Heart right ventricle (tissue), 16 donors: ENCODE data around the gene VAT1L. TPM values are rescaled to one million over a fixed set of nuclear protein-coding genes. Genes with fewer than 3 reads are reported as not detected.

Experiments used
- ATAC-seq, 8 donors: fragments of 200-7000 bp; cut with Tn5 transposase; one replicate each; pipeline ENCODE4 v1.9.1; 2020; ENCODE audit warnings: mild to moderate bottlenecking in 8 of 8, moderate library complexity in 8 of 8, moderate number of reproducible peaks in 1 of 8
- DNase-seq, 2 donors: peaks; one replicate each; pipeline ENCODE4 v3.0.0-alpha.2; 2020
- H3K27ac ChIP-seq, 10 donors: fragments of 200-600 bp; sonication (generic) in 2 of 10; one replicate each; pipeline versions ENCODE4 v1.5.0 to v1.8.0; 2020 to 2022; ENCODE audit warnings: mild to moderate bottlenecking in 3 of 10
- H3K27me3 ChIP-seq, 7 donors: fragments of 200-600 bp; one replicate each; pipeline ENCODE4 v1.8.0; 2021 to 2022; ENCODE audit warnings: mild to moderate bottlenecking in 2 of 7
- H3K36me3 ChIP-seq, 9 donors: fragments of 200-600 bp; sonication (generic) in 1 of 9; one replicate each; pipeline versions ENCODE4 v1.5.0 to v1.8.0; 2020 to 2022; ENCODE audit warnings: mild to moderate bottlenecking in 2 of 9
- H3K4me1 ChIP-seq, 9 donors: fragments of 200-600 bp; sonication (generic) in 1 of 9; one replicate each; pipeline versions ENCODE4 v1.5.0 to v1.8.0; 2020 to 2022; ENCODE audit warnings: mild to moderate bottlenecking in 4 of 9
- H3K4me3 ChIP-seq, 10 donors: fragments of 200-600 bp; sonication (generic) in 2 of 10; one replicate each; pipeline versions ENCODE4 v1.5.0 to v1.8.0; 2020 to 2022; ENCODE audit warnings: mild to moderate bottlenecking in 7 of 10, moderate library complexity in 2 of 10
- H3K9me3 ChIP-seq, 11 donors: fragments of 200-600 bp in 10 of 11; sonication (generic) in 2 of 11; one replicate each; pipeline versions ENCODE4 v1.5.0 to v1.8.0; 2013 to 2022; ENCODE audit warnings: mild to moderate bottlenecking in 2 of 11, control low read depth in 1 of 11, moderate library complexity in 1 of 11
- CTCF ChIP-seq, 9 donors: fragments of 200-600 bp; sonication (generic) in 2 of 9; IDR thresholded peaks; one replicate each; pipeline versions ENCODE4 v1.5.0 to v1.8.0; 2021 to 2022; ENCODE audit warnings: antibody characterized with exemption in 9 of 9, mild to moderate bottlenecking in 5 of 9, moderate library complexity in 1 of 9
- WGBS, 2 donors: extraction: QIAGEN DNeasy Blood & Tissue Kit; methylation state at CpG; one replicate each; pipeline ENCODE4 v1.1.7; 2013; ENCODE audit warnings: inconsistent platforms in 1 of 2; 5-methylcytosine and 5-hydroxymethylcytosine counted together
- intact Hi-C, 10 donors: fragments of 100-400 bp; cut with DNase I; formaldehyde crosslinking; loops; one replicate each; pipeline versions ENCODE4 v1.11.1 to v1.14.2; 2022
- polyA plus RNA-seq, 2 donors: library from polyadenylated mRNA; stranded (reverse); fragments of 200-250 nt; gene quantifications; one replicate each; pipeline ENCODE4 v1.2.3, GENCODE V29; 2013
- total RNA-seq, 10 donors: library from RNA; stranded (reverse); fragmentation: NEBNext Ultra II Directional in 3 of 10; extraction: Animal tissue kit (Norgen Biotek cat#: 25700) in 3 of 10; gene quantifications; one replicate each; pipeline versions ENCODE4 v1.2.1 to v1.2.4, GENCODE V29; 2021 to 2023
- donor health status: Arrhythmogenic right ventricular cardiomyopathy.
- donor health status: ischemic (EF 13 %, LVEDD 7.1; RV severe dilation, severe dysfunction).
- donor health status: healthy with polysubstance abuse.
- donor health status: DM: no; HTN: yes; CAD: no.
- donor health status: DM: no; HTN: no; CAD: no.
- donor health status: ischemic (EF 25% LVEDD 6.9; RV normal size, moderate dysfunction).
- donor health status: ischemic (EF 25% LVEDD 5.7; RV mildly dilated, moderate dysfunction).
- donor health status: healthy.
- donor health status: DM: yes; HTN: yes; CAD: no.
- donor health status: Ischemic cardiomyopathy.
- donor health status: ischemic (EF 35%, LVEDD 5.7; RV mildly dilated, moderate dysfunction).
- donor health status: nonischemic (EF 11% LVEDD 7.7; RV severe dilation, severe dysfunction).
- donor health status: DM: yes; HTN: yes; CAD: no.
- donor health status: PGD.
- donor health status: ischemic (EF 29% LVEDD 5.4; RV normal size, mild dysfunction).
- donor health status: nonischemic (EF 23%, LVEDD 6.1; RV moderate dilation, normal function).

VAT1L gene
- total and polyA plus RNA-seq, 12 donors = 0.19 to 61.0 (median 24.0) TPM

- no peak for ATAC-seq
- H3K27ac ChIP-seq = no peak overlapping the region
- H3K27me3 ChIP-seq = no peaks in the 10 kb centered on the region
- H3K4me1 ChIP-seq = peaks cover 0 to 13% (median 6%) of the 10 kb centered on the region in 9 donors
- intact Hi-C loops = no loop called here
- no peak for DNase-seq
- H3K4me3 ChIP-seq = no peak overlapping the region
- no peaks in the 10 kb centered on the region for H3K9me3 ChIP-seq
- H3K36me3 ChIP-seq = peaks cover 0 to 5% (median 0%) of the 10 kb centered on the region in 9 donors
- TF ChIP-seq CTCF (IDR thresholded peaks at IDR 0.05) = no peak
Measured at GRCh38 chr16:77816293-77816692, 27.9 kb downstream of the VAT1L start.

- WGBS, 2 donors = 41 to 61% methylated on average over 3 of the region's 3 CpGs
- no peak for DNase-seq
- Histone ChIP-seq H3K4me1 (peaks cover 0 to 13% (median 6%) of the 10 kb centered on the region in 9 donors), H3K36me3 (peaks cover 0 to 5% (median 0%) of the 10 kb centered on the region in 9 donors), H3K9me3 (no peaks in the 10 kb centered on the region), H3K27me3 (peaks cover 0 to 14% (median 0%) of the 10 kb centered on the region in 7 donors), H3K4me3 (no peak overlapping the region), H3K27ac (no peak overlapping the region)
- ATAC-seq = no peak
- intact Hi-C loops = loop anchor here in 1 of 10 donors (10.0 kb wide), 1 partner anchor 64 kb away; no protein-coding TSS in a partner anchor
- no peak for TF ChIP-seq CTCF (IDR thresholded peaks at IDR 0.05)
Measured at GRCh38 chr16:77820340-77820739, 32.0 kb downstream of the VAT1L start.

- H3K27ac ChIP-seq = no peak overlapping the region
- intact Hi-C loops = loop anchor here in 1 of 10 donors (10.0 kb wide), 1 partner anchor 62 kb away; no protein-coding TSS in a partner anchor
- peaks cover 0 to 14% (median 0%) of the 10 kb centered on the region in 7 donors for H3K27me3 ChIP-seq
- WGBS, 2 donors = 81 to 85% methylated on average over 5 of the region's 5 CpGs
- no peaks in the 10 kb centered on the region for H3K9me3 ChIP-seq
- TF ChIP-seq CTCF (IDR thresholded peaks at IDR 0.05) = no peak
- no peak overlapping the region for H3K4me3 ChIP-seq
- H3K4me1 ChIP-seq = no peaks in the 10 kb centered on the region
- DNase-seq (no peak), ATAC-seq (no peak)
- peaks cover 0 to 5% (median 0%) of the 10 kb centered on the region in 9 donors for H3K36me3 ChIP-seq
Measured at GRCh38 chr16:77822661-77823060, 34.3 kb downstream of the VAT1L start.

- 78 to 79% methylated on average over 4 of the region's 4 CpGs for WGBS, 2 donors
- peaks cover 0 to 14% (median 0%) of the 10 kb centered on the region in 7 donors for H3K27me3 ChIP-seq
- intact Hi-C loops = loop anchor here in 1 of 10 donors (10.0 kb wide), 1 partner anchor 62 kb away; no protein-coding TSS in a partner anchor
- no peaks in the 10 kb centered on the region for H3K9me3 ChIP-seq
- ATAC-seq (no peak), DNase-seq (no peak)
- no peaks in the 10 kb centered on the region for H3K4me1 ChIP-seq
- H3K4me3 ChIP-seq = no peak overlapping the region
- no peak for TF ChIP-seq CTCF (IDR thresholded peaks at IDR 0.05)
- peaks cover 0 to 5% (median 0%) of the 10 kb centered on the region in 9 donors for H3K36me3 ChIP-seq
- no peak overlapping the region for H3K27ac ChIP-seq
Measured at GRCh38 chr16:77823067-77823466, 34.7 kb downstream of the VAT1L start.
